H9 (cell line): ENCODE data around the gene ANKDD1A. TPM values are rescaled to one million over a fixed set of nuclear protein-coding genes. Genes with fewer than 3 reads are reported as not detected.

Experiments
- DNase-seq: peaks from one replicate; pipeline ENCODE4 v3.0.0-alpha.2; 2017
- H2AFZ ChIP-seq: one replicate; pipeline ENCODE4 v1.6.1; 2013; ENCODE audit warnings: mild to moderate bottlenecking, low read length, control low read depth, moderate library complexity
- H2AK5ac ChIP-seq: 2 replicates; pipeline ENCODE4 v1.6.1; 2013; ENCODE audit warnings: low read length, control low read depth, mixed read lengths; ENCODE audit not compliant: insufficient read length
- H2BK120ac ChIP-seq: one replicate; pipeline ENCODE4 v1.6.1; 2013; ENCODE audit warnings: low read depth, mild to moderate bottlenecking, low read length, control low read depth, inconsistent platforms; ENCODE audit not compliant: poor library complexity, severe bottlenecking
- H2BK12ac ChIP-seq: 2 replicates; pipeline ENCODE4 v1.6.1; 2013; ENCODE audit warnings: low read length, control low read depth, mixed read lengths, low read depth; ENCODE audit not compliant: insufficient read length
- H2BK15ac ChIP-seq: 2 replicates; pipeline ENCODE4 v1.6.1; 2013; ENCODE audit warnings: low read depth, low read length, control low read depth
- H2BK20ac ChIP-seq: one replicate; pipeline ENCODE4 v1.6.1; 2013; ENCODE audit warnings: low read depth, mild to moderate bottlenecking, low read length, control low read depth, inconsistent platforms; ENCODE audit not compliant: poor library complexity, severe bottlenecking
- H2BK5ac ChIP-seq: 2 replicates; pipeline ENCODE4 v1.6.1; 2013; ENCODE audit warnings: low read length, control low read depth, mixed read lengths; ENCODE audit not compliant: insufficient read length
- H3K14ac ChIP-seq: 2 replicates; pipeline ENCODE4 v1.6.1; 2013; ENCODE audit warnings: low read length, control low read depth; ENCODE audit not compliant: insufficient read depth
- H3K18ac ChIP-seq: 2 replicates; pipeline ENCODE4 v1.6.1; 2013; ENCODE audit warnings: low read depth, mild to moderate bottlenecking, mixed read lengths, low read length, control low read depth; ENCODE audit not compliant: insufficient read length
- H3K23ac ChIP-seq: 2 replicates; pipeline ENCODE4 v1.6.1; 2013; ENCODE audit warnings: low read length, control low read depth, mixed read lengths, low read depth; ENCODE audit not compliant: insufficient read length
- H3K23me2 ChIP-seq: 2 replicates; pipeline ENCODE4 v1.6.1; 2013; ENCODE audit warnings: low read depth, mild to moderate bottlenecking, mixed read lengths, low read length, control low read depth; ENCODE audit not compliant: insufficient read length, poor library complexity, severe bottlenecking
- H3K27ac ChIP-seq: 2 replicates; pipeline ENCODE4 v1.5.1; 2013; ENCODE audit warnings: low read length, control low read depth, mixed read lengths, low read depth; ENCODE audit not compliant: insufficient read length
- H3K27me3 ChIP-seq: 2 replicates; pipeline ENCODE4 v1.6.1; 2013; ENCODE audit warnings: low read length, control low read depth, inconsistent platforms; ENCODE audit not compliant: insufficient read depth
- H3K4ac ChIP-seq: 2 replicates; pipeline ENCODE4 v1.6.1; 2013; ENCODE audit warnings: low read depth, mild to moderate bottlenecking, control low read depth, inconsistent platforms, low read length, moderate library complexity
- H3K4me1 ChIP-seq: 2 replicates; pipeline ENCODE4 v1.6.1; 2013; ENCODE audit warnings: low read length, control low read depth, inconsistent platforms; ENCODE audit not compliant: insufficient read depth
- H3K4me2 ChIP-seq: 2 replicates; pipeline ENCODE4 v1.6.1; 2013; ENCODE audit warnings: low read length, control low read depth, mixed read lengths; ENCODE audit not compliant: insufficient read length, insufficient read depth
- H3K56ac ChIP-seq: 2 replicates; pipeline ENCODE4 v1.6.1; 2013; ENCODE audit warnings: low read depth, mild to moderate bottlenecking, mixed read lengths, low read length, control low read depth; ENCODE audit not compliant: insufficient read length
- H3K79me1 ChIP-seq: 2 replicates; pipeline ENCODE4 v1.6.1; 2013; ENCODE audit warnings: low read depth, mild to moderate bottlenecking, moderate library complexity, low read length, control low read depth, inconsistent platforms; ENCODE audit not compliant: insufficient read depth, poor library complexity, severe bottlenecking
- H3K79me2 ChIP-seq: 2 replicates; pipeline ENCODE4 v1.6.1; 2013; ENCODE audit warnings: low read length, control low read depth, inconsistent platforms; ENCODE audit not compliant: insufficient read depth
- H3K9ac ChIP-seq: 2 replicates; pipeline ENCODE4 v1.6.1; 2013; ENCODE audit warnings: low read length, control low read depth, mixed read lengths; ENCODE audit not compliant: insufficient read length; ENCODE audit errors: extremely low read depth
- H3K9me3 ChIP-seq: one replicate; pipeline ENCODE4 v1.6.1; 2013; ENCODE audit warnings: low read depth, low read length, inconsistent platforms; ENCODE audit not compliant: control insufficient read depth
- H3T11ph ChIP-seq: one replicate; pipeline ENCODE4 v1.6.1; 2013; ENCODE audit warnings: mild to moderate bottlenecking, low read length, control low read depth, inconsistent platforms
- H4K20me1 ChIP-seq: one replicate; pipeline ENCODE4 v1.6.1; 2013; ENCODE audit not compliant: control insufficient read depth, insufficient read length, insufficient read depth
- H4K5ac ChIP-seq: 2 replicates; pipeline ENCODE4 v1.6.1; 2013; ENCODE audit warnings: low read depth, mild to moderate bottlenecking, mixed read lengths, low read length, control low read depth; ENCODE audit not compliant: insufficient read length
- H4K8ac ChIP-seq: replicated peaks from 2 replicates; pipeline ENCODE4 v1.6.1; 2013; ENCODE audit warnings: low read length, control low read depth, mixed read lengths, low read depth; ENCODE audit not compliant: insufficient read length
- H4K91ac ChIP-seq: 2 replicates; pipeline ENCODE4 v1.6.1; 2013; ENCODE audit warnings: low read depth, mild to moderate bottlenecking, moderate library complexity, mixed read lengths, low read length, control low read depth; ENCODE audit not compliant: insufficient read length
- H3K27ac Mint-ChIP-seq, 3 experiments: 2 replicates in 2 of 3; 3 replicates in 1 of 3; pipeline ENCODE4 v1.8.0; 2020 to 2021; ENCODE audit warnings: mixed read lengths in 3 of 3, mild to moderate bottlenecking in 1 of 3, moderate library complexity in 1 of 3
- H3K27me3 Mint-ChIP-seq: 2 replicates; pipeline ENCODE4 v1.8.0; 2021; ENCODE audit warnings: low read depth, mild to moderate bottlenecking, moderate library complexity, mixed read lengths
- H3K36me3 Mint-ChIP-seq, 3 experiments: 2 replicates in 2 of 3; 3 replicates in 1 of 3; pipeline ENCODE4 v1.8.0; 2020 to 2021; ENCODE audit warnings: low read depth in 3 of 3, mixed read lengths in 3 of 3; ENCODE audit not compliant: insufficient read depth in 1 of 3
- H3K4me1 Mint-ChIP-seq, 2 experiments: 2 replicates each; pipeline ENCODE4 v1.8.0; 2020; ENCODE audit warnings: mixed read lengths in 2 of 2
- H3K4me3 Mint-ChIP-seq, 2 experiments: 2 replicates in 1 of 2; 3 replicates in 1 of 2; pipeline ENCODE4 v1.8.0; 2020 to 2021; ENCODE audit warnings: mild to moderate bottlenecking in 2 of 2, mixed read lengths in 2 of 2, moderate library complexity in 1 of 2
- H3K9me3 Mint-ChIP-seq, 2 experiments: 2 replicates in 1 of 2; 3 replicates in 1 of 2; pipeline ENCODE4 v1.8.0; 2020; ENCODE audit warnings: mild to moderate bottlenecking in 2 of 2, mixed read lengths in 2 of 2, moderate library complexity in 1 of 2
- WGBS: extraction: QIAGEN DNeasy Blood & Tissue Kit; methylation state at CpG from one replicate; pipeline ENCODE4 v1.1.7; 2013; ENCODE audit warnings: missing lambda C conversion rate, low lambda C conversion rate, mixed read lengths; ENCODE audit not compliant: insufficient read length; ENCODE audit errors: extremely low coverage; 5-methylcytosine and 5-hydroxymethylcytosine counted together
- total RNA-seq: library from RNA; stranded (reverse); gene quantifications from 2 replicates; pipeline ENCODE4 v1.2.1, GENCODE V29; 2021
- TF ChIP-seq, protein P1 (sequence below): fragments of 200-600 bp; sonication (generic); conservative IDR thresholded peaks from 3 replicates; pipeline ENCODE4 v1.8.0; 2021; ENCODE audit warnings: antibody characterized with exemption, mild to moderate bottlenecking

Gene ANKDD1A
- total RNA-seq, 1 experiment from 2014 or later = 3.7 TPM

DNA sequence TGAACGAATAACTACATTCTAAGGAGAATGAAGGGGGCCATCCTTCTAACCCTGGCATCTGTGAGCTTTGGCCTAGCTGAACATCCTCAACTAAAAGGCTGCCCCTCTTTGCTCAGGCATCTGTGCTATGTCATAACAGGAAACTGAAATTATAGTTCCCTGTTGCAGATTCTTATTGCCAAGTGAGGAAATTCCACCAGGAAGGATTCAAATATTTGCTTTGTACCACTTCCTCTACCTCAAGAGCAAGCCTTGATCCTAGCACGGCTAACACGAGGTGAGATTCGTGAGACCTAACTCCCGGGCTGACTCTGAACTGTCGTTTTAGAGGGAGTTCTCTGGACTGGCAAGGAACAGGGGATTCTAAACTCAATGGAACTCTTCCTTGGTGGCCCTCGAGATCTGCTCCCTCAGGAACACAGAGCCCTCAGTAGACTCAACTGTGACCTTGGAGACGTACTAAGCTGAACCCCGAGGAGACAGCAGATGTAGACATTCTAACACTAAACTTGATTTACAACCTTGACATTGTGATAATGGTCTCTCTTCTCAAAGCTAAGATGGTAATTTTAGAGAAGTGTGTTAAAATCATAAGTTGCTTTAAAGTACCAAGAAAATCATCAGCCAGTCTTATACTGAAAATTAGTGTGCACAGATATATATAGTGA, 73.8 kb downstream of the ANKDD1A start:
- H2BK5ac ChIP-seq = no peak overlapping the region
- no peak overlapping the region for H3K27ac ChIP-seq
- H2BK120ac ChIP-seq = no peak overlapping the region
- no peaks in the 10 kb centered on the region for H3K23me2 ChIP-seq
- H4K8ac ChIP-seq = no peak overlapping the region
- no peaks in the 10 kb centered on the region for H4K20me1 ChIP-seq
- Mint-ChIP-seq H3K4me1 (peaks cover 17 to 23% of the 10 kb centered on the region in 2 experiments), H3K27ac (peak overlapping the region in 1 of 3 experiments; percentile 86; a peak in 1 of 7 replicates), H3K4me3 (peak overlapping the region in 1 of 2 experiments; percentile 52; a peak in 1 of 5 replicates), H3K27me3 (no peaks in the 10 kb centered on the region), H3K36me3 (peaks cover 0 to 13% (median 4%) of the 10 kb centered on the region in 3 experiments; a peak in 5 of 7 replicates), H3K9me3 (no peaks in the 10 kb centered on the region)
- WGBS = no CpG with 5 or more reads among the region's 9 CpGs
- H4K91ac ChIP-seq = no peak overlapping the region
- H3K56ac ChIP-seq = no peak overlapping the region
- H2AFZ ChIP-seq = no peak overlapping the region
- H3K9me3 ChIP-seq = no peaks in the 10 kb centered on the region
- TF ChIP-seq, protein P1, sequence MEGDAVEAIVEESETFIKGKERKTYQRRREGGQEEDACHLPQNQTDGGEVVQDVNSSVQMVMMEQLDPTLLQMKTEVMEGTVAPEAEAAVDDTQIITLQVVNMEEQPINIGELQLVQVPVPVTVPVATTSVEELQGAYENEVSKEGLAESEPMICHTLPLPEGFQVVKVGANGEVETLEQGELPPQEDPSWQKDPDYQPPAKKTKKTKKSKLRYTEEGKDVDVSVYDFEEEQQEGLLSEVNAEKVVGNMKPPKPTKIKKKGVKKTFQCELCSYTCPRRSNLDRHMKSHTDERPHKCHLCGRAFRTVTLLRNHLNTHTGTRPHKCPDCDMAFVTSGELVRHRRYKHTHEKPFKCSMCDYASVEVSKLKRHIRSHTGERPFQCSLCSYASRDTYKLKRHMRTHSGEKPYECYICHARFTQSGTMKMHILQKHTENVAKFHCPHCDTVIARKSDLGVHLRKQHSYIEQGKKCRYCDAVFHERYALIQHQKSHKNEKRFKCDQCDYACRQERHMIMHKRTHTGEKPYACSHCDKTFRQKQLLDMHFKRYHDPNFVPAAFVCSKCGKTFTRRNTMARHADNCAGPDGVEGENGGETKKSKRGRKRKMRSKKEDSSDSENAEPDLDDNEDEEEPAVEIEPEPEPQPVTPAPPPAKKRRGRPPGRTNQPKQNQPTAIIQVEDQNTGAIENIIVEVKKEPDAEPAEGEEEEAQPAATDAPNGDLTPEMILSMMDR = no peak
- no peak overlapping the region for H3K23ac ChIP-seq
- H3K9ac ChIP-seq = no peak overlapping the region
- no peaks in the 10 kb centered on the region for H3K79me2 ChIP-seq
- no peak overlapping the region for H3K4ac ChIP-seq
- H2BK15ac ChIP-seq = no peak overlapping the region
- H2BK20ac ChIP-seq = no peak overlapping the region
- no peak overlapping the region for H3K18ac ChIP-seq
- no peak overlapping the region for H2AK5ac ChIP-seq
- H2BK12ac ChIP-seq = no peak overlapping the region
- no peaks in the 10 kb centered on the region for H3K79me1 ChIP-seq
- no peaks in the 10 kb centered on the region for H3K27me3 ChIP-seq
- H3K4me2 ChIP-seq = no peak overlapping the region
- H3K4me1 ChIP-seq = no peaks in the 10 kb centered on the region
- no peak overlapping the region for H4K5ac ChIP-seq
- no peak overlapping the region for H3T11ph ChIP-seq
- no peak for DNase-seq
- no peak overlapping the region for H3K14ac ChIP-seq
